ENCODE results near the gene SDC3. TPM values are rescaled to one million over a fixed set of nuclear protein-coding genes. Genes with fewer than 3 reads are reported as not detected.

Gene SDC3
- total RNA-seq, 2 donors from 2014 or later: 94.1 to 143 TPM

- no peak overlapping the region for H3K27ac ChIP-seq (ENCODE audit: low read depth, low read length)
- H3K4me3 ChIP-seq (ENCODE audit: low read length): no peak overlapping the region
- Mint-ChIP-seq H3K4me1 (peaks cover 1% of the 10 kb centered on the region), H3K9me3 (no peaks in the 10 kb centered on the region), H3K36me3 (ENCODE audit: low read depth) (peaks cover 13% of the 10 kb centered on the region), H3K4me3 (no peak overlapping the region), H3K27ac (no peak overlapping the region), H3K27me3 (ENCODE audit: insufficient read depth) (no peaks in the 10 kb centered on the region)
- WGBS, 2 experiments (ENCODE audit: insufficient coverage in 1 of 2, insufficient read length in 1 of 2): 51 to 64% methylated on average over 6 to 17 of the region's 17 CpGs
- no peak overlapping the region for H3K9ac ChIP-seq (ENCODE audit: extremely low read depth, low read length, poor library complexity, severe bottlenecking)
- no peaks in the 10 kb centered on the region for H3K36me3 ChIP-seq (ENCODE audit: control insufficient read depth, insufficient read depth, low read length)
- DNase-seq: peak; percentile 78
- no peaks in the 10 kb centered on the region for H3K9me3 ChIP-seq (ENCODE audit: control insufficient read depth, low read length)
- no peaks in the 10 kb centered on the region for H3K4me1 ChIP-seq (ENCODE audit: control insufficient read depth, insufficient read depth, low read length)
- no peak for TF ChIP-seq CTCF (conservative IDR thresholded peaks at IDR 0.05)
- no peaks in the 10 kb centered on the region for H3K27me3 ChIP-seq (ENCODE audit: control insufficient read depth, insufficient read depth, low read length, poor library complexity, severe bottlenecking)
Observed at GRCh38 chr1:30879940-30880677, 28.4 kb downstream of the SDC3 start.

GRCh38 chr1:30879126-30879786 is 29.3 kb downstream of the SDC3 start:
- H3K4me1 ChIP-seq (ENCODE audit: control insufficient read depth, insufficient read depth, low read length): no peaks in the 10 kb centered on the region
- H3K9me3 ChIP-seq (ENCODE audit: control insufficient read depth, low read length): no peaks in the 10 kb centered on the region
- H3K9ac ChIP-seq (ENCODE audit: extremely low read depth, low read length, poor library complexity, severe bottlenecking): no peak overlapping the region
- H3K36me3 ChIP-seq (ENCODE audit: control insufficient read depth, insufficient read depth, low read length): peaks cover 6% of the 10 kb centered on the region
- Mint-ChIP-seq H3K27me3 (ENCODE audit: insufficient read depth) (no peaks in the 10 kb centered on the region), H3K27ac (no peak overlapping the region), H3K9me3 (no peaks in the 10 kb centered on the region), H3K4me1 (peaks cover 1% of the 10 kb centered on the region), H3K36me3 (ENCODE audit: low read depth) (peaks cover 13% of the 10 kb centered on the region), H3K4me3 (no peak overlapping the region)
- TF ChIP-seq CTCF (conservative IDR thresholded peaks at IDR 0.05): no peak
- peak overlapping the region; percentile 24 for H3K27ac ChIP-seq (ENCODE audit: low read depth, low read length)
- WGBS, 2 experiments (ENCODE audit: insufficient coverage in 1 of 2, insufficient read length in 1 of 2): 72 to 75% methylated on average over 4 of the region's 4 CpGs
- no peak for DNase-seq
- H3K27me3 ChIP-seq (ENCODE audit: control insufficient read depth, insufficient read depth, low read length, poor library complexity, severe bottlenecking): no peaks in the 10 kb centered on the region
- H3K4me3 ChIP-seq (ENCODE audit: low read length): no peak overlapping the region

GRCh38 chr1:30878559-30878958 is 30.0 kb downstream of the SDC3 start:
- no peaks in the 10 kb centered on the region for H3K4me1 ChIP-seq (ENCODE audit: control insufficient read depth, insufficient read depth, low read length)
- Mint-ChIP-seq H3K4me3 (no peak overlapping the region), H3K27ac (no peak overlapping the region), H3K27me3 (ENCODE audit: insufficient read depth) (no peaks in the 10 kb centered on the region), H3K36me3 (ENCODE audit: low read depth) (peaks cover 17% of the 10 kb centered on the region), H3K9me3 (no peaks in the 10 kb centered on the region), H3K4me1 (peaks cover 1% of the 10 kb centered on the region)
- H3K4me3 ChIP-seq (ENCODE audit: low read length): no peak overlapping the region
- TF ChIP-seq CTCF (conservative IDR thresholded peaks at IDR 0.05): no peak
- no peak for DNase-seq
- peaks cover 5% of the 10 kb centered on the region for H3K9me3 ChIP-seq (ENCODE audit: control insufficient read depth, low read length)
- no peak overlapping the region for H3K9ac ChIP-seq (ENCODE audit: extremely low read depth, low read length, poor library complexity, severe bottlenecking)
- H3K36me3 ChIP-seq (ENCODE audit: control insufficient read depth, insufficient read depth, low read length): peaks cover 12% of the 10 kb centered on the region
- no peak overlapping the region for H3K27ac ChIP-seq (ENCODE audit: low read depth, low read length)
- WGBS, 2 experiments (ENCODE audit: insufficient coverage in 1 of 2, insufficient read length in 1 of 2): 89 to 93% methylated on average over 12 to 13 of the region's 13 CpGs
- H3K27me3 ChIP-seq (ENCODE audit: control insufficient read depth, insufficient read depth, low read length, poor library complexity, severe bottlenecking): no peaks in the 10 kb centered on the region

All from endodermal cell (in vitro differentiated cells).